Astrocyte (in vitro differentiated cells and primary cell): ENCODE results near the gene MRPL48. TPM values are rescaled to one million over a fixed set of nuclear protein-coding genes. Genes with fewer than 3 reads are reported as not detected.

Experiments used
- DNase-seq: peaks from one replicate; pipeline ENCODE4 v3.0.0-alpha.2; 2010; ENCODE audit warnings: low read depth
- FAIRE-seq: peaks from 2 replicates; lab custom pipeline; 2011; peaks lifted over from hg19 to GRCh38; lab: Jason Lieb, UNC
- H2AFZ ChIP-seq: 2 replicates; pipeline ENCODE4 v1.6.0; 2012; ENCODE audit warnings: low read depth, low read length, inconsistent platforms
- H3K27ac ChIP-seq: 2 replicates; pipeline ENCODE4 v1.5.1; 2011; ENCODE audit warnings: low read depth, low read length, inconsistent platforms
- H3K27me3 ChIP-seq: 2 replicates; pipeline ENCODE4 v1.6.0; 2011; ENCODE audit warnings: low read length, inconsistent platforms; ENCODE audit not compliant: insufficient read depth
- H3K36me3 ChIP-seq: 2 replicates; pipeline ENCODE4 v1.5.1; 2011; ENCODE audit warnings: low read length, inconsistent platforms; ENCODE audit not compliant: insufficient read depth
- H3K4me1 ChIP-seq: 2 replicates; pipeline ENCODE4 v1.5.1; 2011; ENCODE audit warnings: low read length, inconsistent platforms; ENCODE audit not compliant: insufficient read depth
- H3K4me2 ChIP-seq: 2 replicates; pipeline ENCODE4 v1.6.0; 2012; ENCODE audit warnings: low read length, inconsistent platforms
- H3K4me3 ChIP-seq: 2 replicates; pipeline ENCODE4 v1.5.1; 2011; ENCODE audit warnings: low read depth, mild to moderate bottlenecking, low read length, inconsistent platforms; ENCODE audit not compliant: insufficient read depth
- H3K79me2 ChIP-seq: 2 replicates; pipeline ENCODE4 v1.6.0; 2012; ENCODE audit warnings: mild to moderate bottlenecking, low read length, inconsistent platforms; ENCODE audit not compliant: insufficient read depth
- H3K9ac ChIP-seq: 2 replicates; pipeline ENCODE4 v1.6.0; 2012; ENCODE audit warnings: mild to moderate bottlenecking, low read length, inconsistent platforms
- H3K9me3 ChIP-seq: 2 replicates; pipeline ENCODE4 v1.5.1; 2012; ENCODE audit warnings: low read depth, mild to moderate bottlenecking, low read length, inconsistent platforms; ENCODE audit not compliant: insufficient read depth
- H4K20me1 ChIP-seq: 2 replicates; pipeline ENCODE4 v1.6.0; 2012; ENCODE audit warnings: low read length, inconsistent platforms; ENCODE audit not compliant: insufficient read depth
- H3K27ac Mint-ChIP-seq: one replicate; pipeline ENCODE4 v1.8.0; 2021; ENCODE audit warnings: mild to moderate bottlenecking, mixed read lengths; ENCODE audit not compliant: unreplicated experiment
- H3K27me3 Mint-ChIP-seq: one replicate; pipeline ENCODE4 v1.8.0; 2021; ENCODE audit warnings: low read depth, mixed read lengths; ENCODE audit not compliant: unreplicated experiment
- H3K36me3 Mint-ChIP-seq: one replicate; pipeline ENCODE4 v1.8.0; 2021; ENCODE audit warnings: low read depth, mixed read lengths; ENCODE audit not compliant: unreplicated experiment
- H3K4me1 Mint-ChIP-seq: one replicate; pipeline ENCODE4 v1.8.0; 2021; ENCODE audit warnings: low read depth, mixed read lengths; ENCODE audit not compliant: unreplicated experiment
- H3K4me3 Mint-ChIP-seq: one replicate; pipeline ENCODE4 v1.8.0; 2021; ENCODE audit warnings: mild to moderate bottlenecking, moderate library complexity, mixed read lengths; ENCODE audit not compliant: unreplicated experiment
- H3K9me3 Mint-ChIP-seq: one replicate; pipeline ENCODE4 v1.8.0; 2021; ENCODE audit warnings: mild to moderate bottlenecking, mixed read lengths; ENCODE audit not compliant: unreplicated experiment
- CTCF ChIP-seq: IDR thresholded peaks from 2 replicates; pipeline ENCODE4 v1.5.1; 2011; ENCODE audit warnings: low read depth, mild to moderate bottlenecking, inconsistent platforms, low read length, moderate library complexity; ENCODE audit not compliant: insufficient read depth
- EZH2 ChIP-seq: IDR thresholded peaks from 2 replicates; pipeline ENCODE4 v1.6.1; 2012; ENCODE audit warnings: mild to moderate bottlenecking, low read length, inconsistent platforms; ENCODE audit not compliant: insufficient read depth
- total RNA-seq: library from RNA; stranded (reverse); gene quantifications from 2 replicates; pipeline ENCODE4 v1.2.1, GENCODE V29; 2021

The MRPL48 gene
- total RNA-seq, 1 donor from 2014 or later = 24.6 TPM

GRCh38 chr11:73810637-73811036 lies 23.0 kb downstream of the MRPL48 start:
- Mint-ChIP-seq H3K9me3 (no peaks in the 10 kb centered on the region), H3K27ac (no peak overlapping the region), H3K4me3 (peak overlapping the region; percentile 7), H3K4me1 (peaks cover 8% of the 10 kb centered on the region), H3K27me3 (no peaks in the 10 kb centered on the region), H3K36me3 (peaks cover 3% of the 10 kb centered on the region)
- Histone ChIP-seq H3K36me3 (no peaks in the 10 kb centered on the region), H3K9me3 (no peaks in the 10 kb centered on the region), H3K4me1 (peaks cover 3% of the 10 kb centered on the region), H2AFZ (no peak overlapping the region), H3K27ac (no peak overlapping the region), H3K79me2 (no peaks in the 10 kb centered on the region), H3K4me2 (no peak overlapping the region), H3K9ac (no peak overlapping the region), H4K20me1 (peaks cover 3% of the 10 kb centered on the region), H3K27me3 (no peaks in the 10 kb centered on the region), H3K4me3 (no peak overlapping the region)
- TF ChIP-seq EZH2 (no peak), CTCF (no peak)
- FAIRE-seq = no peak
- peak; percentile 36 for DNase-seq

- H3K4me3 ChIP-seq = no peak overlapping the region
- H3K4me1 Mint-ChIP-seq = peaks cover 8% of the 10 kb centered on the region
- no peak overlapping the region for H3K27ac Mint-ChIP-seq
- H3K27ac ChIP-seq = no peak overlapping the region
- H3K4me3 Mint-ChIP-seq = no peak overlapping the region
- H3K27me3 ChIP-seq = no peaks in the 10 kb centered on the region
- no peak overlapping the region for H3K9ac ChIP-seq
- peaks cover 3% of the 10 kb centered on the region for H3K4me1 ChIP-seq
- H4K20me1 ChIP-seq = peaks cover 3% of the 10 kb centered on the region
- DNase-seq (no peak), FAIRE-seq (no peak)
- H3K27me3 Mint-ChIP-seq = no peaks in the 10 kb centered on the region
- H3K4me2 ChIP-seq = no peak overlapping the region
- H2AFZ ChIP-seq = no peak overlapping the region
- no peaks in the 10 kb centered on the region for H3K79me2 ChIP-seq
- no peaks in the 10 kb centered on the region for H3K9me3 Mint-ChIP-seq
- no peaks in the 10 kb centered on the region for H3K36me3 ChIP-seq
- no peaks in the 10 kb centered on the region for H3K36me3 Mint-ChIP-seq
- H3K9me3 ChIP-seq = no peaks in the 10 kb centered on the region
- TF ChIP-seq CTCF = no peak
- no peak for TF ChIP-seq EZH2
Measured at GRCh38 chr11:73812234-73812633, 24.6 kb downstream of the MRPL48 start.

- H3K9me3 ChIP-seq = no peaks in the 10 kb centered on the region
- FAIRE-seq = no peak
- H3K36me3 Mint-ChIP-seq = no peaks in the 10 kb centered on the region
- no peaks in the 10 kb centered on the region for H3K36me3 ChIP-seq
- H3K79me2 ChIP-seq = no peaks in the 10 kb centered on the region
- H3K4me1 ChIP-seq = peaks cover 13% of the 10 kb centered on the region
- no peak overlapping the region for H3K27ac ChIP-seq
- H3K4me2 ChIP-seq = no peak overlapping the region
- H3K9ac ChIP-seq = no peak overlapping the region
- no peaks in the 10 kb centered on the region for H3K27me3 ChIP-seq
- no peak overlapping the region for H3K4me3 Mint-ChIP-seq
- no peak for DNase-seq
- no peaks in the 10 kb centered on the region for H3K27me3 Mint-ChIP-seq
- TF ChIP-seq CTCF (no peak), EZH2 (no peak)
- H4K20me1 ChIP-seq = peaks cover 3% of the 10 kb centered on the region
- H2AFZ ChIP-seq = no peak overlapping the region
- no peak overlapping the region for H3K4me3 ChIP-seq
- peaks cover 21% of the 10 kb centered on the region for H3K4me1 Mint-ChIP-seq
- no peaks in the 10 kb centered on the region for H3K9me3 Mint-ChIP-seq
- H3K27ac Mint-ChIP-seq = no peak overlapping the region
Measured at GRCh38 chr11:73814812-73815211, 27.1 kb downstream of the MRPL48 start.
